Loucy (cell line): ENCODE data around the gene ATP6V0A4.

Experiments used
- H2AFZ ChIP-seq: fragments of 200-600 bp; sonication (generic); 2 replicates; pipeline ENCODE4 v1.6.0; 2016; ENCODE audit warnings: antibody characterized with exemption, mild to moderate bottlenecking, low read length, moderate library complexity
- H3F3A ChIP-seq: fragments of 200-600 bp; 2 replicates; pipeline ENCODE4 v1.6.0; 2016; ENCODE audit warnings: antibody characterized with exemption, low read depth, mild to moderate bottlenecking
- H3K27me3 ChIP-seq: fragments of 200-600 bp; sonication (generic); 2 replicates; pipeline ENCODE4 v1.6.1; 2014; ENCODE audit warnings: low read length, mild to moderate bottlenecking; ENCODE audit not compliant: insufficient read depth, poor library complexity, severe bottlenecking
- H3K36me3 ChIP-seq: fragments of 200-600 bp; sonication (generic); 2 replicates; pipeline ENCODE4 v1.6.1; 2016; ENCODE audit warnings: low read length; ENCODE audit not compliant: insufficient read depth
- H3K4me1 ChIP-seq: fragments of 200-600 bp; sonication (generic); 2 replicates; pipeline ENCODE4 v1.5.1; 2014; ENCODE audit warnings: low read length, mild to moderate bottlenecking; ENCODE audit not compliant: insufficient read depth, poor library complexity, severe bottlenecking
- H3K4me2 ChIP-seq: fragments of 200-600 bp; sonication (generic); 2 replicates; pipeline ENCODE4 v1.6.0; 2014; ENCODE audit warnings: antibody characterized with exemption, low read length, low read depth, mild to moderate bottlenecking; ENCODE audit not compliant: poor library complexity, severe bottlenecking
- H3K4me3 ChIP-seq: fragments of 200-600 bp; sonication (generic); 2 replicates; pipeline ENCODE4 v1.5.1; 2014; ENCODE audit warnings: low read length, mild to moderate bottlenecking, mixed read lengths; ENCODE audit not compliant: poor library complexity, severe bottlenecking
- H3K79me2 ChIP-seq: fragments of 200-600 bp; sonication (generic); 2 replicates; pipeline ENCODE4 v1.6.1; 2014; ENCODE audit warnings: low read length; ENCODE audit not compliant: insufficient read depth
- H3K9ac ChIP-seq: fragments of 200-600 bp; sonication (generic); 2 replicates; pipeline ENCODE4 v1.6.0; 2014; ENCODE audit warnings: mild to moderate bottlenecking, low read depth, low read length, moderate library complexity; ENCODE audit not compliant: poor library complexity, severe bottlenecking
- H3K9me2 ChIP-seq: fragments of 200-600 bp; sonication (generic); replicated peaks from 2 replicates; pipeline ENCODE4 v1.6.1; 2016; ENCODE audit warnings: low read depth, low read length, mixed read lengths
- H3K9me3 ChIP-seq: fragments of 200-600 bp; sonication (generic); 2 replicates; pipeline ENCODE4 v1.6.1; 2014; ENCODE audit warnings: mild to moderate bottlenecking, antibody characterized with exemption, low read length, low read depth; ENCODE audit not compliant: insufficient read depth
- H4K20me1 ChIP-seq: fragments of 200-600 bp; sonication (generic); 2 replicates; pipeline ENCODE4 v1.6.0; 2014; ENCODE audit warnings: antibody characterized with exemption, low read length, mild to moderate bottlenecking; ENCODE audit not compliant: insufficient read depth, poor library complexity, severe bottlenecking
- EZH2phosphoT487 ChIP-seq: fragments of 200-600 bp; IDR thresholded peaks from 2 replicates; pipeline ENCODE4 v1.6.1; 2018; ENCODE audit warnings: antibody characterized with exemption, mild to moderate bottlenecking, moderate library complexity, borderline replicate concordance
- TF ChIP-seq, protein P1 (sequence below): fragments of 200-600 bp; sonication (generic); conservative IDR thresholded peaks from 2 replicates; pipeline ENCODE4 v1.5.1; 2014; ENCODE audit warnings: mild to moderate bottlenecking, antibody characterized with exemption, low read length

Gene ATP6V0A4

DNA sequence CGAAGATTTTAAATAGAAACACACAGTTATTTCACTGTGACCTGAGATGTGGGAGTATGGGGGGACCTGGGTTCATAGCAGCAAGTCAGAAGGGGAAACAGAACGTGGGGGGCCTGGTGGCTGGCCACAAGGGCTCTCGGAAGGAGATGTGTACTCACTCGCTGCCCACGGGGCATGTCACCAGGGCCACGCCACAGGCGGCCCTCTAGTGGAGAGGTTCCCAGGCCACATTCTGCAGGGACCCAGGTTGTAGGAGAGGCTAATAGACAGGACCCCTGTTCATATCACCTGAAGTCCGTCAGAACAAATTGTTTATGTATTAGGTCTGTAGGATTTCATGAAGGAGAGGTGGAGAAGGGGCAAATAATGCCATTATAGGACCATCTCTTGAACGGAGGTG is 71.7 kb downstream of the ATP6V0A4 start:
- Histone ChIP-seq H3F3A (no peaks in the 10 kb centered on the region), H3K36me3 (no peaks in the 10 kb centered on the region), H3K9me2 (no peaks in the 10 kb centered on the region), H2AFZ (no peak overlapping the region), H4K20me1 (no peaks in the 10 kb centered on the region), H3K27me3 (no peaks in the 10 kb centered on the region), H3K4me1 (no peaks in the 10 kb centered on the region), H3K4me2 (no peak overlapping the region), H3K9ac (no peak overlapping the region), H3K79me2 (no peaks in the 10 kb centered on the region), H3K9me3 (no peaks in the 10 kb centered on the region), H3K4me3 (no peak overlapping the region)
- no peak for TF ChIP-seq EZH2phosphoT487
- TF ChIP-seq, protein P1, sequence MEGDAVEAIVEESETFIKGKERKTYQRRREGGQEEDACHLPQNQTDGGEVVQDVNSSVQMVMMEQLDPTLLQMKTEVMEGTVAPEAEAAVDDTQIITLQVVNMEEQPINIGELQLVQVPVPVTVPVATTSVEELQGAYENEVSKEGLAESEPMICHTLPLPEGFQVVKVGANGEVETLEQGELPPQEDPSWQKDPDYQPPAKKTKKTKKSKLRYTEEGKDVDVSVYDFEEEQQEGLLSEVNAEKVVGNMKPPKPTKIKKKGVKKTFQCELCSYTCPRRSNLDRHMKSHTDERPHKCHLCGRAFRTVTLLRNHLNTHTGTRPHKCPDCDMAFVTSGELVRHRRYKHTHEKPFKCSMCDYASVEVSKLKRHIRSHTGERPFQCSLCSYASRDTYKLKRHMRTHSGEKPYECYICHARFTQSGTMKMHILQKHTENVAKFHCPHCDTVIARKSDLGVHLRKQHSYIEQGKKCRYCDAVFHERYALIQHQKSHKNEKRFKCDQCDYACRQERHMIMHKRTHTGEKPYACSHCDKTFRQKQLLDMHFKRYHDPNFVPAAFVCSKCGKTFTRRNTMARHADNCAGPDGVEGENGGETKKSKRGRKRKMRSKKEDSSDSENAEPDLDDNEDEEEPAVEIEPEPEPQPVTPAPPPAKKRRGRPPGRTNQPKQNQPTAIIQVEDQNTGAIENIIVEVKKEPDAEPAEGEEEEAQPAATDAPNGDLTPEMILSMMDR, result peak; percentile 58

DNA sequence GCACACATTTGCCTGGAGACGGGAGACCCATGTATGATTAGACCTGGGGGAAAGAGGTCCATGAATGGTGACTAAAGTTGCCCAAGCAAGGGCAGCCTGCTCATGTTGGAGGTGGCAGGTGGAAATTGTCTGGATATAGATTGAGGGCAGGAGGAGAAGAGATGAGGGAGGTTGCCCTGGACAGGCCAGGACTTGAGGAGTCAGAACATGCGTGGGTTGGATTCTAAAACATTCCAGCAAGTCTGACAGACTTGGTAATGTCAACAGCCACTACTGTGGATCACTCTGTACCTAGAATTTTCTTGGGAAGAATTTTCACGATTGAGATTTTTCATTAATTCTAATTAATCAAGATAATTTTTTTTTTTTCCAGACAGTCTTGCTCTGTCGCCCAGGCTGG is 77.7 kb downstream of the ATP6V0A4 start:
- H3K9ac ChIP-seq, result no peak overlapping the region
- no peaks in the 10 kb centered on the region for H3K9me3 ChIP-seq
- H4K20me1 ChIP-seq, result no peaks in the 10 kb centered on the region
- no peaks in the 10 kb centered on the region for H3K79me2 ChIP-seq
- H3K4me3 ChIP-seq, result no peak overlapping the region
- H3K4me1 ChIP-seq, result no peaks in the 10 kb centered on the region
- H3K36me3 ChIP-seq, result no peaks in the 10 kb centered on the region
- no peak overlapping the region for H2AFZ ChIP-seq
- no peaks in the 10 kb centered on the region for H3K27me3 ChIP-seq
- H3K9me2 ChIP-seq, result no peaks in the 10 kb centered on the region
- no peaks in the 10 kb centered on the region for H3F3A ChIP-seq
- no peak overlapping the region for H3K4me2 ChIP-seq
- TF ChIP-seq EZH2phosphoT487, result no peak
- TF ChIP-seq, protein P1, result no peak

DNA sequence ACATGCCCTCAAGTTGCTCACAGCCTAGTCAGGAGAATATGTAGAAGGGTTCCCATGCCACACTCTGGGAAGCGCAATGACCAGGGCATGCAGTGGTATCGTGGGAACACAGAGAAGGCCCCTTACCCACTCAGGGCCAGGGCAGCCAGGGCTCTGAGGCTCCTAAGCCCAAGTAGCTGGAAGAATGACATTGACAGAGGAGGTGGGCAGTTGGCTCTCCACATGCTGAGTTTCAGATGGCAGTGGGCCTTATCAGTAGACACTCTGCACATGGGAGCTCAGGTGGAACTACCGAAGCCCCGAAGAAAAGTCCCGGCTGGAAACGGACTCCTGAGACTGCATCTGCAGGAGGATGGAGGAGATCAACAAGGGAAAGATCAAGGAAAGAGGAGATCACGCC is 81.1 kb downstream of the ATP6V0A4 start:
- H3K9ac ChIP-seq, result no peak overlapping the region
- no peak overlapping the region for H3K4me3 ChIP-seq
- H3K4me2 ChIP-seq, result no peak overlapping the region
- no peaks in the 10 kb centered on the region for H3K27me3 ChIP-seq
- no peaks in the 10 kb centered on the region for H3K9me2 ChIP-seq
- H3K9me3 ChIP-seq, result no peaks in the 10 kb centered on the region
- no peak overlapping the region for H2AFZ ChIP-seq
- no peaks in the 10 kb centered on the region for H3K36me3 ChIP-seq
- H3K79me2 ChIP-seq, result no peaks in the 10 kb centered on the region
- no peaks in the 10 kb centered on the region for H3F3A ChIP-seq
- no peaks in the 10 kb centered on the region for H3K4me1 ChIP-seq
- no peak for TF ChIP-seq EZH2phosphoT487
- TF ChIP-seq, protein P1, result no peak
- H4K20me1 ChIP-seq, result no peaks in the 10 kb centered on the region
